A673 (cell line): ENCODE measurements around the gene MTHFSD. TPM values are rescaled to one million over a fixed set of nuclear protein-coding genes. Genes with fewer than 3 reads are reported as not detected.

Experiments
- BruUV-seq: library from RNA; stranded (reverse); fragments of 400-500 nt; replicated peaks from 2 replicates; lab custom pipeline; 2021; lab: Mats Ljungman, UMichigan
- CTCF ChIA-PET: fragments of 300-600 bp; sonication (Branson Sonifier 250); formaldehyde crosslinking; loops from one replicate; lab custom pipeline; 2022; ENCODE audit warnings: antibody characterized with exemption; lab: Charles Lee
- POLR2A ChIA-PET: fragments of 300-600 bp; sonication (Branson Sonifier 250); formaldehyde crosslinking; loops from one replicate; lab custom pipeline; 2022; ENCODE audit warnings: antibody characterized with exemption; ENCODE audit not compliant: low non-redundant PET; lab: Charles Lee
- DNase-seq: peaks from one replicate; pipeline ENCODE4 v3.0.0-alpha.2; 2015; ENCODE audit warnings: low spot score
- H3K27ac ChIP-seq: fragments of 200-600 bp; sonication (generic); 2 replicates; pipeline ENCODE4 v1.5.1; 2016; ENCODE audit warnings: mixed run types, low read depth, mild to moderate bottlenecking, mixed read lengths, antibody characterized with exemption, low read length; ENCODE audit not compliant: poor library complexity, severe bottlenecking
- H3K27me3 ChIP-seq: fragments of 200-600 bp; sonication (generic); replicated peaks from 2 replicates; pipeline ENCODE4 v1.6.1; 2017; ENCODE audit warnings: mixed run types, low read depth, mild to moderate bottlenecking, mixed read lengths, antibody characterized with exemption, low read length; ENCODE audit not compliant: insufficient read depth, poor library complexity
- H3K36me3 ChIP-seq: fragments of 200-600 bp; sonication (generic); 2 replicates; pipeline ENCODE4 v1.6.1; 2016; ENCODE audit warnings: mixed run types, mild to moderate bottlenecking, mixed read lengths, antibody characterized with exemption, low read length; ENCODE audit not compliant: insufficient read depth, poor library complexity, severe bottlenecking
- H3K4me1 ChIP-seq: fragments of 200-600 bp; sonication (generic); 2 replicates; pipeline ENCODE4 v1.6.1; 2017; ENCODE audit warnings: mixed run types, mild to moderate bottlenecking, mixed read lengths, antibody characterized with exemption, low read length; ENCODE audit not compliant: insufficient read depth, poor library complexity, severe bottlenecking
- H3K4me3 ChIP-seq: fragments of 200-600 bp; sonication (generic); 2 replicates; pipeline ENCODE4 v1.5.1; 2016; ENCODE audit warnings: low read depth, mixed run types, mild to moderate bottlenecking, mixed read lengths, low read length; ENCODE audit not compliant: poor library complexity, severe bottlenecking
- H3K9me3 ChIP-seq: fragments of 200-600 bp; sonication (generic); 2 replicates; pipeline ENCODE4 v1.6.1; 2016; ENCODE audit warnings: mixed run types, low read depth, mild to moderate bottlenecking, mixed read lengths, antibody characterized with exemption, low read length; ENCODE audit not compliant: poor library complexity, severe bottlenecking
- EZH2 ChIP-seq: fragments of 200-600 bp; sonication (generic); IDR thresholded peaks from 2 replicates; pipeline ENCODE4 v1.6.1; 2017; ENCODE audit warnings: borderline replicate concordance, low read depth, mild to moderate bottlenecking, mixed read lengths, antibody characterized with exemption, low read length; ENCODE audit not compliant: poor library complexity, severe bottlenecking
- intact Hi-C: fragments of 100-400 bp; cut with micrococcal nuclease; formaldehyde crosslinking; loops from one replicate; pipeline ENCODE4 v1.10.0; 2022; ENCODE audit not compliant: unreplicated experiment
- total RNA-seq: library from RNA; stranded (reverse); gene quantifications from 2 replicates; pipeline ENCODE4 v1.2.3, GENCODE V29; 2021
- TF ChIP-seq, protein P1 (sequence below): fragments of 300-800, 200-600 bp; sonication (generic); conservative IDR thresholded peaks from 2 replicates; pipeline ENCODE4 v1.5.1; 2017; ENCODE audit warnings: low read depth, mild to moderate bottlenecking, antibody characterized with exemption, low read length, moderate library complexity, mixed read lengths

MTHFSD gene
- total RNA-seq, 1 experiment from 2014 or later = 27.5 TPM

DNA sequence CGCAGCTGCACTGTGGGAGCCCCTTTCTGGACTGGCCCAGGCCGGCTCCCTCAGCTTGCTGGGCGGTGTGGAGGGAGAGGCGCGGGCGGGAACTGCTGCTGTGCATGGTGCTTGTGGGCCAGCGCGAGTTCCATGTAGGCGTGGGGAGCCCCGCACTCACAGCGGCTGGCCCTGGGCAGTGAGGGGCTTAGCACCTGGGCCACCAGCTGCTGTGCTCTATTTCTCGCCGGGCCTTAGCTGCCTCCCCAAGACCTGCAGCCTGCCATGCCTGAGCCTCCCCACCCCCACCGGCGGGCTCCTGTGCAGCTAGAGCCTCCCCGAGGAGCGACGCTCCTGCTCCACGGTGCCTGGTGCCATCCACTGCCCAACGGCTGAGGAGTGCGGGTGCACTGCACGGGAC is 1.7 kb downstream of the MTHFSD start:
- intact Hi-C loops = no loop called here
- Histone ChIP-seq H3K9me3 (no peaks in the 10 kb centered on the region), H3K27me3 (no peaks in the 10 kb centered on the region), H3K36me3 (peaks cover 8% of the 10 kb centered on the region), H3K4me1 (peaks cover 6% of the 10 kb centered on the region), H3K27ac (no peak overlapping the region), H3K4me3 (no peak overlapping the region)
- no peak for DNase-seq
- no peak for TF ChIP-seq EZH2
- TF ChIP-seq, protein P1, sequence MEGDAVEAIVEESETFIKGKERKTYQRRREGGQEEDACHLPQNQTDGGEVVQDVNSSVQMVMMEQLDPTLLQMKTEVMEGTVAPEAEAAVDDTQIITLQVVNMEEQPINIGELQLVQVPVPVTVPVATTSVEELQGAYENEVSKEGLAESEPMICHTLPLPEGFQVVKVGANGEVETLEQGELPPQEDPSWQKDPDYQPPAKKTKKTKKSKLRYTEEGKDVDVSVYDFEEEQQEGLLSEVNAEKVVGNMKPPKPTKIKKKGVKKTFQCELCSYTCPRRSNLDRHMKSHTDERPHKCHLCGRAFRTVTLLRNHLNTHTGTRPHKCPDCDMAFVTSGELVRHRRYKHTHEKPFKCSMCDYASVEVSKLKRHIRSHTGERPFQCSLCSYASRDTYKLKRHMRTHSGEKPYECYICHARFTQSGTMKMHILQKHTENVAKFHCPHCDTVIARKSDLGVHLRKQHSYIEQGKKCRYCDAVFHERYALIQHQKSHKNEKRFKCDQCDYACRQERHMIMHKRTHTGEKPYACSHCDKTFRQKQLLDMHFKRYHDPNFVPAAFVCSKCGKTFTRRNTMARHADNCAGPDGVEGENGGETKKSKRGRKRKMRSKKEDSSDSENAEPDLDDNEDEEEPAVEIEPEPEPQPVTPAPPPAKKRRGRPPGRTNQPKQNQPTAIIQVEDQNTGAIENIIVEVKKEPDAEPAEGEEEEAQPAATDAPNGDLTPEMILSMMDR = no peak
- ChIA-PET POLR2A (no interaction called here), CTCF (interaction anchor here (0.7 kb wide), 1 partner anchor 245 kb away, joined by 3 read pairs; no protein-coding TSS in a partner anchor)
- no TSS peak for BruUV-seq

DNA sequence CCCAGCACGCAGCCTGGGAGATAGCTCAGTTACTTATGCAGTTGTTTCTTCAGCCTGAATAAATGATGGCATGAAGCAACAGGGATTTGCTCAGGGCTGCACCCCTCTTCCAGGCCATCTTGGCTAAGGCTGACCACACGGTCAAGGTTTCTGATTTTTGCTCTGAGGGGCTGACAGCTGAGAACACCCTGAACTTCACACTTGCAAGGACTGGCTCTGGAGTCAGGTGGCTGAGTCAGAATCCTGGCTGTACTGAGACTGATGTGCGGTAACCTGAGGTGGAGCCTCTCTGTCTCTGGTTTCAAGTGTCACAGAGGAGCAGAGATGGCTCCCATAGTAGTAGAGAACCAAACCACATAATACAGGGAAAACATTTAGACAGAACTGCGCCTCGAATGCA is 4.8 kb downstream of the MTHFSD start:
- H3K4me3 ChIP-seq = no peak overlapping the region
- no peaks in the 10 kb centered on the region for H3K4me1 ChIP-seq
- H3K27me3 ChIP-seq = no peaks in the 10 kb centered on the region
- H3K27ac ChIP-seq = no peak overlapping the region
- no peak for TF ChIP-seq EZH2
- TF ChIP-seq, protein P1 = no peak
- no TSS peak for BruUV-seq
- POLR2A ChIA-PET = no interaction called here
- DNase-seq = no peak
- CTCF ChIA-PET = no interaction called here
- peaks cover 12% of the 10 kb centered on the region for H3K36me3 ChIP-seq
- intact Hi-C loops = no loop called here
- H3K9me3 ChIP-seq = no peaks in the 10 kb centered on the region

DNA sequence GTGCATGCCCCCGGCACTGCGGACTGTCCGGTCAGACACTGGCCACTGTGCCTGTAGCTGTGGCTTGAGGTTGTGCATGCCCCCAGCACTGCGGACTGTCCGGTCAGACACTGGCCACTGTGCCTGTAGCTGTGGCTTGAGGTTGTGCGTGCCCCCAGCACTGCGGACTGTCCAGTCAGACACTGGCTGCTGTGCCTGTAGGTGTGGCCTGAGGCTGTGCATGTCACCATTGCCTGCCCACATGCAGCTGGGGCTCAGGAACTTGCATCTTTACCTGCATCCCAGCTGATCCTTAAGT is 5.2 kb downstream of the MTHFSD start:
- Histone ChIP-seq H3K27me3 (no peaks in the 10 kb centered on the region), H3K4me1 (no peaks in the 10 kb centered on the region), H3K36me3 (peaks cover 12% of the 10 kb centered on the region), H3K9me3 (no peaks in the 10 kb centered on the region), H3K27ac (no peak overlapping the region), H3K4me3 (no peak overlapping the region)
- CTCF ChIA-PET = no interaction called here
- BruUV-seq = no TSS peak
- DNase-seq = no peak
- POLR2A ChIA-PET = no interaction called here
- TF ChIP-seq, protein P1 = no peak
- TF ChIP-seq EZH2 = no peak
- intact Hi-C loops = no loop called here
